Liver (tissue), 9 donors: ENCODE results near the gene ADGRG3. TPM values are rescaled to one million over a fixed set of nuclear protein-coding genes. Genes with fewer than 3 reads are reported as not detected.

ENCODE experiments used
- DNase-seq: peaks from one replicate; pipeline ENCODE4 v3.0.0-alpha.2; 2017; ENCODE audit warnings: low spot score
- H3K27ac ChIP-seq, 2 donors: one replicate each; pipeline ENCODE4 v1.7.0; 2013; ENCODE audit warnings: inconsistent platforms in 2 of 2, low read length in 2 of 2, control low read depth in 1 of 2, low read depth in 1 of 2, mild to moderate bottlenecking in 1 of 2
- H3K27me3 ChIP-seq, 4 donors: one replicate each; pipeline versions ENCODE4 v1.6.1 to v1.7.0; 2013; ENCODE audit warnings: low read length in 3 of 4, inconsistent platforms in 1 of 4, mild to moderate bottlenecking in 1 of 4, moderate library complexity in 1 of 4; ENCODE audit not compliant: control insufficient read depth in 4 of 4, insufficient read depth in 4 of 4
- H3K36me3 ChIP-seq, 4 donors: one replicate each; pipeline versions ENCODE4 v1.6.1 to v1.7.0; 2013; ENCODE audit warnings: low read length in 3 of 4, mild to moderate bottlenecking in 3 of 4, low read depth in 1 of 4, moderate library complexity in 1 of 4; ENCODE audit not compliant: control insufficient read depth in 4 of 4, insufficient read depth in 3 of 4
- H3K4me1 ChIP-seq, 4 donors: one replicate each; pipeline versions ENCODE4 v1.6.1 to v1.7.0; 2013; ENCODE audit warnings: low read length in 3 of 4, mild to moderate bottlenecking in 3 of 4, moderate library complexity in 1 of 4; ENCODE audit not compliant: control insufficient read depth in 4 of 4, insufficient read depth in 4 of 4
- H3K4me3 ChIP-seq, 3 donors: one replicate each; pipeline versions ENCODE4 v1.6.1 to v1.7.0; 2013; ENCODE audit warnings: low read length in 3 of 3, control low read depth in 1 of 3, low read depth in 1 of 3, mild to moderate bottlenecking in 1 of 3
- H3K9ac ChIP-seq, 2 donors: one replicate each; pipeline ENCODE4 v1.7.0; 2013; ENCODE audit warnings: low read length in 2 of 2, mild to moderate bottlenecking in 2 of 2, moderate library complexity in 2 of 2, control low read depth in 1 of 2, low read depth in 1 of 2
- H3K9me3 ChIP-seq, 4 donors: one replicate each; pipeline versions ENCODE4 v1.6.1 to v1.7.0; 2013; ENCODE audit warnings: low read length in 3 of 4; ENCODE audit not compliant: control insufficient read depth in 4 of 4
- EGR1 ChIP-seq, 2 donors: IDR thresholded peaks; 2 replicates each; pipeline ENCODE4 v1.6.1; 2016 to 2018; ENCODE audit warnings: antibody characterized with exemption in 2 of 2, low read depth in 2 of 2
- FOXA1 ChIP-seq: IDR thresholded peaks from 2 replicates; pipeline ENCODE4 v1.6.1; 2016; ENCODE audit warnings: antibody characterized with exemption
- FOXA2 ChIP-seq: IDR thresholded peaks from 2 replicates; pipeline ENCODE4 v1.6.1; 2016; ENCODE audit warnings: antibody characterized with exemption
- HNF4A ChIP-seq, 2 donors: conservative IDR thresholded peaks; 2 replicates each; pipeline ENCODE4 v1.6.1; 2016; ENCODE audit warnings: antibody characterized with exemption in 2 of 2, mild to moderate bottlenecking in 2 of 2
- HNF4G ChIP-seq: IDR thresholded peaks from 2 replicates; pipeline ENCODE4 v1.6.1; 2016; ENCODE audit warnings: antibody characterized with exemption
- JUND ChIP-seq, 2 donors: IDR thresholded peaks; 2 replicates each; pipeline ENCODE4 v1.6.1; 2016; ENCODE audit warnings: antibody characterized with exemption in 2 of 2
- NR2F2 ChIP-seq: IDR thresholded peaks from 2 replicates; pipeline ENCODE4 v1.6.1; 2016; ENCODE audit warnings: antibody characterized with exemption
- RAD21 ChIP-seq, 2 donors: IDR thresholded peaks; 2 replicates each; pipeline ENCODE4 v1.6.1; 2016; ENCODE audit warnings: antibody characterized with exemption in 2 of 2, mild to moderate bottlenecking in 2 of 2
- RXRA ChIP-seq, 2 donors: IDR thresholded peaks; 2 replicates each; pipeline ENCODE4 v1.6.1; 2017 to 2018; ENCODE audit warnings: antibody characterized with exemption in 2 of 2, mild to moderate bottlenecking in 1 of 2
- SP1 ChIP-seq: IDR thresholded peaks from 2 replicates; pipeline ENCODE4 v1.6.1; 2018; ENCODE audit warnings: antibody characterized with exemption, mild to moderate bottlenecking
- TAF1 ChIP-seq: conservative IDR thresholded peaks from 2 replicates; pipeline ENCODE4 v1.6.1; 2016; ENCODE audit warnings: antibody characterized with exemption, mild to moderate bottlenecking
- YY1 ChIP-seq: IDR thresholded peaks from 2 replicates; pipeline ENCODE4 v1.6.1; 2016; ENCODE audit warnings: antibody characterized with exemption, mild to moderate bottlenecking
- WGBS: extraction: QIAGEN DNeasy Blood & Tissue Kit; methylation state at CpG from one replicate; pipeline ENCODE4 v1.1.7; 2013; 5-methylcytosine and 5-hydroxymethylcytosine counted together
- polyA plus RNA-seq, 2 donors: library from polyadenylated mRNA; stranded (reverse) in 1 of 2; unstranded in 1 of 2; fragments of 200-250 nt in 1 of 2; fragments of >200 nt in 1 of 2; fragmentation: Nextera tagmentation in 1 of 2; extraction: Ambion mirVana in 1 of 2; gene quantifications; one replicate each; pipeline versions ENCODE4 v1.2.1 to v1.2.3, GENCODE V29; 2013 to 2015
- total RNA-seq, 2 donors: library from RNA; depleted of rRNA; stranded (reverse); fragments of >200 nt; gene quantifications; one replicate each; pipeline ENCODE4 v1.2.3, GENCODE V29; 2014
- TF ChIP-seq, protein P1 (sequence below): IDR thresholded peaks from 2 replicates; pipeline ENCODE4 v1.6.1; 2016; ENCODE audit warnings: antibody characterized with exemption
- TF ChIP-seq, protein P2 (sequence below): fragments of 150-350 bp; IDR thresholded peaks from 2 replicates; pipeline ENCODE4 v1.5.1; 2017; ENCODE audit warnings: improper control_type of control experiment, low read depth, low read length; ENCODE audit not compliant: missing input control
- TF ChIP-seq, protein P3 (sequence below): IDR thresholded peaks from 2 replicates; pipeline ENCODE4 v1.6.1; 2016; ENCODE audit warnings: antibody characterized with exemption
- TF ChIP-seq, protein P4 (sequence below): IDR thresholded peaks from 2 replicates; pipeline ENCODE4 v1.6.1; 2016; ENCODE audit warnings: antibody characterized with exemption
- donor health status: healthy.
- donor health status: healthy.
- donor health status: healthy.
- donor health status: healthy.
- donor health status: healthy.

The ADGRG3 gene, protein sequence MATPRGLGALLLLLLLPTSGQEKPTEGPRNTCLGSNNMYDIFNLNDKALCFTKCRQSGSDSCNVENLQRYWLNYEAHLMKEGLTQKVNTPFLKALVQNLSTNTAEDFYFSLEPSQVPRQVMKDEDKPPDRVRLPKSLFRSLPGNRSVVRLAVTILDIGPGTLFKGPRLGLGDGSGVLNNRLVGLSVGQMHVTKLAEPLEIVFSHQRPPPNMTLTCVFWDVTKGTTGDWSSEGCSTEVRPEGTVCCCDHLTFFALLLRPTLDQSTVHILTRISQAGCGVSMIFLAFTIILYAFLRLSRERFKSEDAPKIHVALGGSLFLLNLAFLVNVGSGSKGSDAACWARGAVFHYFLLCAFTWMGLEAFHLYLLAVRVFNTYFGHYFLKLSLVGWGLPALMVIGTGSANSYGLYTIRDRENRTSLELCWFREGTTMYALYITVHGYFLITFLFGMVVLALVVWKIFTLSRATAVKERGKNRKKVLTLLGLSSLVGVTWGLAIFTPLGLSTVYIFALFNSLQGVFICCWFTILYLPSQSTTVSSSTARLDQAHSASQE
- total RNA-seq = 1 to 10 TPM; 1.4 to 3.2 TPM
- polyA plus RNA-seq = under 1 TPM; 0.52 to 0.63 TPM

DNA sequence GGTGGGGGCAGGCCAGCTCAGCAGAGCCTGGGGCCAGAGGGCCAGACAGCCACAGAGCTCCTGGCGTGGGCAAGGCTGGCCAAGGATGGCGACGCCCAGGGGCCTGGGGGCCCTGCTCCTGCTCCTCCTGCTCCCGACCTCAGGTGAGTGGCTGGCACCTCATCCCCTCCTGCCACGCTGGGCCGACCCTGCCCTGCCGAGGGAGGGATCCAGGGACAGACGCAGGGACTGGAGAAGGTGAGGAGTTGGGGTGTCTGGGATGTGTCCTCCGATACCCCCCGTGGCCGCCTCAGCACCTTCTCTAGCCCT is at the start of gene ADGRG3:
TSS of gene ADGRG3 (plus strand) at position 44 of the 309 bp plus-strand sequence. CDS start at position 86, 42 bp downstream.
- Histone ChIP-seq H3K9ac (no peak within 1 kb of the TSS), H3K27me3 (no peaks in the 10 kb centered on the region), H3K4me1 (peaks cover 0 to 12% (median 7%) of the 10 kb centered on the region in 4 donors), H3K36me3 (no peaks in the 10 kb centered on the region), H3K9me3 (no peaks in the 10 kb centered on the region), H3K27ac (peak within 1 kb of the TSS; percentile 61 to 79), H3K4me3 (no peak within 1 kb of the TSS)
- TF ChIP-seq, protein P1, sequence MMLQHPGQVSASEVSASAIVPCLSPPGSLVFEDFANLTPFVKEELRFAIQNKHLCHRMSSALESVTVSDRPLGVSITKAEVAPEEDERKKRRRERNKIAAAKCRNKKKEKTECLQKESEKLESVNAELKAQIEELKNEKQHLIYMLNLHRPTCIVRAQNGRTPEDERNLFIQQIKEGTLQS = no peak
- DNase-seq = no peak
- WGBS = 91% methylated on average over 11 of the region's 11 CpGs

DNA sequence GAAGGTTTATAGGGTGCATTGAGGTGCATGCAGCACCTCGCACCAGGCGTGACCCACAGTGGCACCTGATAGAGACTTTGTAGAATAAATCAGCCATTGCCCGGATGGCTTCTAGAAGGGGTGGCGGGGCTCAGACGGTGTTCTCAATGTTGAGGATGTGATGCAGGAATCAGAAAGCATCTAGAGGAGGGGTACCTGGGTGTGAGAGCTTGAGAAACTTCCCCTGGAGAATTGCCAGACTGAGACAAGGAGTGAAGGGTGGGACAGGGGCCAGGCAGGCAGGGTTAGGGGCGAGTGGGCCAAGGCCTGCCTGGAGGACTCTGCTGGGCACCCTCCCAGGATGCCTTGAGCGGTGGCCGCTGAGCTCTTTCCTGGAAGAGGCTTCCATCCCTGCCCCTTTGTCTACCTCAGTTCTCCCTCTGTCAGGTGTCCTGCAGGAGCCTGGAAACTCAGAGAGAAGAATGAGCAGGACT is 48.9 kb upstream of the ADGRG3 start:
- H3K27ac ChIP-seq = no peak overlapping the region
- H3K9ac ChIP-seq = no peak overlapping the region
- H3K9me3 ChIP-seq = no peaks in the 10 kb centered on the region
- DNase-seq = no peak
- H3K4me3 ChIP-seq = no peak overlapping the region
- H3K4me1 ChIP-seq = peaks cover 0 to 6% (median 0%) of the 10 kb centered on the region in 4 donors
- TF ChIP-seq HNF4G = no peak
- TF ChIP-seq YY1 = no peak
- TF ChIP-seq TAF1 = no peak
- no peak for TF ChIP-seq JUND (IDR thresholded peaks at IDR 0.05)
- no peak for TF ChIP-seq NR2F2
- no peak for TF ChIP-seq SP1
- no peak for TF ChIP-seq RXRA (IDR thresholded peaks at IDR 0.05)
- TF ChIP-seq, protein P2, sequence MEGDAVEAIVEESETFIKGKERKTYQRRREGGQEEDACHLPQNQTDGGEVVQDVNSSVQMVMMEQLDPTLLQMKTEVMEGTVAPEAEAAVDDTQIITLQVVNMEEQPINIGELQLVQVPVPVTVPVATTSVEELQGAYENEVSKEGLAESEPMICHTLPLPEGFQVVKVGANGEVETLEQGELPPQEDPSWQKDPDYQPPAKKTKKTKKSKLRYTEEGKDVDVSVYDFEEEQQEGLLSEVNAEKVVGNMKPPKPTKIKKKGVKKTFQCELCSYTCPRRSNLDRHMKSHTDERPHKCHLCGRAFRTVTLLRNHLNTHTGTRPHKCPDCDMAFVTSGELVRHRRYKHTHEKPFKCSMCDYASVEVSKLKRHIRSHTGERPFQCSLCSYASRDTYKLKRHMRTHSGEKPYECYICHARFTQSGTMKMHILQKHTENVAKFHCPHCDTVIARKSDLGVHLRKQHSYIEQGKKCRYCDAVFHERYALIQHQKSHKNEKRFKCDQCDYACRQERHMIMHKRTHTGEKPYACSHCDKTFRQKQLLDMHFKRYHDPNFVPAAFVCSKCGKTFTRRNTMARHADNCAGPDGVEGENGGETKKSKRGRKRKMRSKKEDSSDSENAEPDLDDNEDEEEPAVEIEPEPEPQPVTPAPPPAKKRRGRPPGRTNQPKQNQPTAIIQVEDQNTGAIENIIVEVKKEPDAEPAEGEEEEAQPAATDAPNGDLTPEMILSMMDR = no peak
- TF ChIP-seq, protein P3, sequence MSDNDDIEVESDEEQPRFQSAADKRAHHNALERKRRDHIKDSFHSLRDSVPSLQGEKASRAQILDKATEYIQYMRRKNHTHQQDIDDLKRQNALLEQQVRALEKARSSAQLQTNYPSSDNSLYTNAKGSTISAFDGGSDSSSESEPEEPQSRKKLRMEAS = no peak
- TF ChIP-seq FOXA1 = no peak
- TF ChIP-seq, protein P4, sequence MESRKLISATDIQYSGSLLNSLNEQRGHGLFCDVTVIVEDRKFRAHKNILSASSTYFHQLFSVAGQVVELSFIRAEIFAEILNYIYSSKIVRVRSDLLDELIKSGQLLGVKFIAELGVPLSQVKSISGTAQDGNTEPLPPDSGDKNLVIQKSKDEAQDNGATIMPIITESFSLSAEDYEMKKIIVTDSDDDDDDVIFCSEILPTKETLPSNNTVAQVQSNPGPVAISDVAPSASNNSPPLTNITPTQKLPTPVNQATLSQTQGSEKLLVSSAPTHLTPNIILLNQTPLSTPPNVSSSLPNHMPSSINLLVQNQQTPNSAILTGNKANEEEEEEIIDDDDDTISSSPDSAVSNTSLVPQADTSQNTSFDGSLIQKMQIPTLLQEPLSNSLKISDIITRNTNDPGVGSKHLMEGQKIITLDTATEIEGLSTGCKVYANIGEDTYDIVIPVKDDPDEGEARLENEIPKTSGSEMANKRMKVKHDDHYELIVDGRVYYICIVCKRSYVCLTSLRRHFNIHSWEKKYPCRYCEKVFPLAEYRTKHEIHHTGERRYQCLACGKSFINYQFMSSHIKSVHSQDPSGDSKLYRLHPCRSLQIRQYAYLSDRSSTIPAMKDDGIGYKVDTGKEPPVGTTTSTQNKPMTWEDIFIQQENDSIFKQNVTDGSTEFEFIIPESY = no peak
- TF ChIP-seq RAD21 (IDR thresholded peaks at IDR 0.05) = no peak
- TF ChIP-seq HNF4A (conservative IDR thresholded peaks at IDR 0.05) = no peak
- no peak for TF ChIP-seq EGR1 (IDR thresholded peaks at IDR 0.05; ENCODE audit: low read depth in 2 of 2)
- TF ChIP-seq FOXA2 = no peak
- WGBS = 88% methylated on average over 8 of the region's 8 CpGs
- H3K27me3 ChIP-seq = no peaks in the 10 kb centered on the region
- no peaks in the 10 kb centered on the region for H3K36me3 ChIP-seq
